Heart left ventricle (tissue), 13 donors: ENCODE data around the gene ATP6V0A1.

Experiments used
- CTCF ChIP-seq, 12 donors: fragments of 200-600 bp; sonication (generic) in 4 of 12; IDR thresholded peaks; one replicate each; pipeline versions ENCODE4 v1.5.0 to v1.8.0; 2018 to 2022; ENCODE audit warnings: antibody characterized with exemption in 12 of 12, mild to moderate bottlenecking in 5 of 12
- POLR2A ChIP-seq, 2 donors: fragments of 450-650 bp; IDR thresholded peaks; one replicate each; pipeline ENCODE4 v1.6.1; 2017; ENCODE audit warnings: antibody characterized with exemption in 2 of 2, mild to moderate bottlenecking in 2 of 2, moderate library complexity in 2 of 2
- donor health status: ischemic (EF 13 %, LVEDD 7.1; RV severe dilation, severe dysfunction).
- donor health status: DM: no; HTN: yes; CAD: no.
- donor health status: DM: no; HTN: no; CAD: no.
- donor health status: ischemic (EF 25% LVEDD 6.9; RV normal size, moderate dysfunction).
- donor health status: ischemic (EF 25% LVEDD 5.7; RV mildly dilated, moderate dysfunction).
- donor health status: ischemic (EF 35%, LVEDD 5.7; RV mildly dilated, moderate dysfunction).
- donor health status: nonischemic (EF 11% LVEDD 7.7; RV severe dilation, severe dysfunction).
- donor health status: DM: yes; HTN: yes; CAD: no.
- donor health status: PGD.
- donor health status: ischemic (EF 29% LVEDD 5.4; RV normal size, mild dysfunction).
- donor health status: nonischemic (EF 23%, LVEDD 6.1; RV moderate dilation, normal function).

- TF ChIP-seq POLR2A (IDR thresholded peaks at IDR 0.05) (no peak), CTCF (IDR thresholded peaks at IDR 0.05) (no peak)
Measured at GRCh38 chr17:42518755-42519545, 60.3 kb downstream of the ATP6V0A1 start.
